Measurements from ENCODE around the gene GNAI3. TPM values are rescaled to one million over a fixed set of nuclear protein-coding genes. Genes with fewer than 3 reads are reported as not detected.

GNAI3 gene
- total RNA-seq, 6 experiments from 2014 or later, result 10.6 to 11.7 (median 11.2) TPM

DNA sequence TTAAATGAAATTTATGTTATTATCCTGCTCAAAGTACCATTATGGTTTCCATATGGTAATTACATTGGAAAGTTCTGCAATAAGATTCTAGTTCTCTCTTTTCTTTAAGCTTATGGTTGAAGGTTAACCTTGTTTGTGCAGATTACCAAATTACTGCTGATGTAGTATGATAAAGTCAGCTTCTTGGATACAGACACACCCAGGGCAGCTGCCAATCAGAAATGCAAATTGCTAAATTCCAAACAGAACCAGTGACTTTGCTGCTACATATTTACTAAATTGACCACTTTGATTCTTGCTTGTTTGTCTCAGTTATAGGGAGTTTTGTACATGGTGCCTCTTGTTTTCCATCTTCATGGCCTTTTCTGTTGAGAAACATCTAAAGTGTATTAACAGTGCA, 44.5 kb downstream of the GNAI3 start:
- no peak overlapping the region for H3K27ac Mint-ChIP-seq
- TF ChIP-seq, protein P1, sequence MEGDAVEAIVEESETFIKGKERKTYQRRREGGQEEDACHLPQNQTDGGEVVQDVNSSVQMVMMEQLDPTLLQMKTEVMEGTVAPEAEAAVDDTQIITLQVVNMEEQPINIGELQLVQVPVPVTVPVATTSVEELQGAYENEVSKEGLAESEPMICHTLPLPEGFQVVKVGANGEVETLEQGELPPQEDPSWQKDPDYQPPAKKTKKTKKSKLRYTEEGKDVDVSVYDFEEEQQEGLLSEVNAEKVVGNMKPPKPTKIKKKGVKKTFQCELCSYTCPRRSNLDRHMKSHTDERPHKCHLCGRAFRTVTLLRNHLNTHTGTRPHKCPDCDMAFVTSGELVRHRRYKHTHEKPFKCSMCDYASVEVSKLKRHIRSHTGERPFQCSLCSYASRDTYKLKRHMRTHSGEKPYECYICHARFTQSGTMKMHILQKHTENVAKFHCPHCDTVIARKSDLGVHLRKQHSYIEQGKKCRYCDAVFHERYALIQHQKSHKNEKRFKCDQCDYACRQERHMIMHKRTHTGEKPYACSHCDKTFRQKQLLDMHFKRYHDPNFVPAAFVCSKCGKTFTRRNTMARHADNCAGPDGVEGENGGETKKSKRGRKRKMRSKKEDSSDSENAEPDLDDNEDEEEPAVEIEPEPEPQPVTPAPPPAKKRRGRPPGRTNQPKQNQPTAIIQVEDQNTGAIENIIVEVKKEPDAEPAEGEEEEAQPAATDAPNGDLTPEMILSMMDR (IDR thresholded peaks at IDR 0.05), result no peak
- DNase-seq, result no peak
- H3K4me3 Mint-ChIP-seq, result no peak overlapping the region
- H3K4me1 Mint-ChIP-seq (ENCODE audit: low read depth), result peaks cover 48% of the 10 kb centered on the region
- no peaks in the 10 kb centered on the region; the same call in 1 of the 2 replicates for H3K27me3 Mint-ChIP-seq (ENCODE audit: insufficient read depth)
- H3K9me3 Mint-ChIP-seq, result no peaks in the 10 kb centered on the region
- peaks cover 41% of the 10 kb centered on the region for H3K36me3 Mint-ChIP-seq (ENCODE audit: low read depth)

- no peak for DNase-seq
- peak overlapping the region; percentile 66 for H3K27ac Mint-ChIP-seq
- peaks cover 50% of the 10 kb centered on the region for H3K36me3 Mint-ChIP-seq (ENCODE audit: low read depth)
These were observed 47.1 kb downstream of the GNAI3 start for GRCh38 chr1:109595531-109595930.

DNA sequence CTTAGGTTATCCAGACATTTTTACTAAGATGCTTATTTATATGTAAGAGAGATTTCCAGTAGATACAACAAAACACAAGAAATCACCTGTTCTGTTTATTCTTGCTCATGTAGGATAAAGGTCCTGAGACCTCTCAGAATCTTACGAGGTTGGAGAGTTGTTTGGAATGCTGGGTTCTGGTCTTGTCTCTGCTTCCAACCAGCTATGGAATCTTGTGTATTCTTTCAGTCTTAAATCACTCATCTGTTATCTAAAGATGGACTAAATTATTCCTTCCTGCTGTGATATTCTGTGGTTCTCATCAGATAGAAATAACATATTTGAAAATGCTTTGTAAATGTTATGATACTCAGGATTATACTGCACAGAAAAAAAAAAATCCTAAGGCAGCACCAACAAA, 49.7 kb downstream of the GNAI3 start:
- Mint-ChIP-seq H3K27me3 (ENCODE audit: insufficient read depth) (no peaks in the 10 kb centered on the region; the same call in 1 of the 2 replicates), H3K36me3 (ENCODE audit: low read depth) (peaks cover 36% of the 10 kb centered on the region), H3K9me3 (no peaks in the 10 kb centered on the region), H3K27ac (no peak overlapping the region), H3K4me3 (no peak overlapping the region), H3K4me1 (ENCODE audit: low read depth) (peaks cover 42% of the 10 kb centered on the region)
- no peak for DNase-seq
- TF ChIP-seq, protein P1 (IDR thresholded peaks at IDR 0.05), result no peak

More at GRCh38 chr1:109595531-109595930, 47.1 kb downstream of the GNAI3 start:
- TF ChIP-seq, protein P1 (IDR thresholded peaks at IDR 0.05), result no peak
- H3K4me1 Mint-ChIP-seq (ENCODE audit: low read depth), result peaks cover 52% of the 10 kb centered on the region
- peak overlapping the region; percentile 20 for H3K4me3 Mint-ChIP-seq
- no peaks in the 10 kb centered on the region for H3K9me3 Mint-ChIP-seq
- H3K27me3 Mint-ChIP-seq (ENCODE audit: insufficient read depth), result no peaks in the 10 kb centered on the region; the same call in 1 of the 2 replicates

GRCh38 chr1:109598655-109599054, 50.2 kb downstream of the GNAI3 start:
- Mint-ChIP-seq H3K4me1 (ENCODE audit: low read depth) (peaks cover 37% of the 10 kb centered on the region), H3K27me3 (ENCODE audit: insufficient read depth) (no peaks in the 10 kb centered on the region; the same call in 1 of the 2 replicates), H3K4me3 (no peak overlapping the region), H3K27ac (no peak overlapping the region), H3K36me3 (ENCODE audit: low read depth) (peaks cover 36% of the 10 kb centered on the region), H3K9me3 (no peaks in the 10 kb centered on the region)
- TF ChIP-seq, protein P1 (IDR thresholded peaks at IDR 0.05), result peak; percentile 31; the same call in 1 of the 2 replicates
- no peak for DNase-seq

GRCh38 chr1:109603229-109603628, 54.8 kb downstream of the GNAI3 start:
- Mint-ChIP-seq H3K27ac (no peak overlapping the region), H3K9me3 (no peaks in the 10 kb centered on the region), H3K4me1 (ENCODE audit: low read depth) (peaks cover 19% of the 10 kb centered on the region), H3K36me3 (ENCODE audit: low read depth) (peaks cover 30% of the 10 kb centered on the region), H3K27me3 (ENCODE audit: insufficient read depth) (peaks cover 3% of the 10 kb centered on the region; the same call in 1 of the 2 replicates), H3K4me3 (no peak overlapping the region)
- DNase-seq, result no peak
- TF ChIP-seq, protein P1 (IDR thresholded peaks at IDR 0.05), result no peak

Data from HFFc6 (cell line).